Stimulated activated CD8-positive, alpha-beta memory T cell treated with anti-CD3 and anti-CD28 coated beads, Interleukin-2, amount 100 ng/mL, for 1 hour (primary cell): ENCODE data around the gene PTPRN.

ENCODE experiments used
- DNase-seq, 2 donors: peaks; one replicate each; pipeline ENCODE4 v3.0.0-alpha.2; 2020; ENCODE audit warnings: low read depth in 2 of 2

Gene PTPRN

DNA sequence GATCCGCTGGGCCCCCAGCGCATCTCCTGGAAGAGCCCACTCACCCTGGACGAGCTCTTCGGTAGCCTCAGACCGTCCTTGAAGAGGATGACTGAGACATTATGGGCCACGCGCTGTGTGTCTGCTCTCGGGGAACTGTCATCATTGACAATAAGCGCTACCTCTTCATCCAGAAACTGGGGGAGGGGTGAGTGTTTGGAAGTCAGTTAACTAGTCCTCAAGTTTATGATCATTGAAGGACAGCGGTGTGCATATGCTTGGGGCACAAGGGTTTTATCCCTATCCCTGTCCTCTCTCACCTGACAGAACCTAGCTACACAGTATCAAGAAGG, 63.3 kb downstream of the PTPRN start:
- DNase-seq = no peak

DNA sequence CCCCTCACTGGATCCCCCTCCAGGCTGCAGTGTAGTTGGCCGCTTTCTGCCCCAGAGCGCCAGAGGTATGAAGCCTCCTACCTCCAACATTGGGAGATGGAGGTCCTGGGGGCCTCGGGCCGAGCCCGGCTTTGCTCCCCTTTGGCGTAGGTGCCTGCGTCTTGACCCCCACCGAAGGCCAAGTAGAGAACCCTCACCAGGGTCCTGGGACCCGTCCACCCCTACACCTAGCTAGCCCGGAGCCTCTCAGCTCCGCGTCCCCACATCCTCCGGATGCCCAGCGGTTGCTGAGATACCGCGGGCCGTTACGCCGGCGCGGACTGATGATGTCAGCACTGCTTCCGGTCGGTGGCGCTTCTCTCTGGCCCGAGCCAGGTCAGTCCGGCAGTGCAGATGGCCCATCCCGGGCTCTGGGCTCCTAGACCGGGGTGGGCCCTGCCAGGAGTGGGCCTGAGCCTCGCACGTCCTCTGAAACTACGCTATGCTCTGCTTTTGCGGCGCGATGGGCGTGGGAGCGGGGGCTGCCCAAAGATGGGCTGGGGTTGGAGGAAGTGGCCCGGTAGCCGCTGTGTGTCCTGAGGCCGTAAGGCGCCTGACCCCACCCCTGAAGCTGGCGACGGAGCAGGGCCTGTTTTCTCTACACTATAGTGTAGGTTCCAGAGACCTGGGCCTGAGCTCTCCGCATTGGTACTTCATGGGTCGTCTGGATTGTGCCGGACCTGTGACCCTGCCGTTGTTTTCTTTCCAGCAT, 63.9 kb downstream of the PTPRN start, which contains the start of the genes GLB1L and STK16:
Gene GLB1L (minus strand): TSS at position 297 of the 751 bp plus-strand sequence. CDS start 1,871 bp downstream, outside the sequence.
Gene STK16 (plus strand): TSS at position 332 of the 751 bp plus-strand sequence. CDS start 521 bp downstream, outside the sequence.
- DNase-seq = peak; percentile 80 to 82

DNA sequence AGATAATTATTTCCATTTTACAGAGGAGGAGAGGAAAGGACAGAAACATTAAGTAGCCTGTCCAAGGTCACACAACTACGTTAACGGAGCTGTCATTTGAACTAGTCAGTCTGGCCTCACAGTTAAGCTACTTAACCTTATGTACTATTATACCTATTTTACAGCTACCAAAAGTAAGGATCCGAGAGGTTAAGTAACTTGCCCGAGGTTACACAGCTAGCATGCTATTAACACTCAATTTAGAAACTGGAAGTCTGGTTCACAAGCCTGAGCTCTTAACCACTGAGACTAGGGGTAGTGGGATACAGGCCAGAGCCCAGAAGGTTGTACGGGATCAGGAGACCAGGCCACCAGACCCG, 64.4 kb downstream of the PTPRN start:
- no peak for DNase-seq

DNA sequence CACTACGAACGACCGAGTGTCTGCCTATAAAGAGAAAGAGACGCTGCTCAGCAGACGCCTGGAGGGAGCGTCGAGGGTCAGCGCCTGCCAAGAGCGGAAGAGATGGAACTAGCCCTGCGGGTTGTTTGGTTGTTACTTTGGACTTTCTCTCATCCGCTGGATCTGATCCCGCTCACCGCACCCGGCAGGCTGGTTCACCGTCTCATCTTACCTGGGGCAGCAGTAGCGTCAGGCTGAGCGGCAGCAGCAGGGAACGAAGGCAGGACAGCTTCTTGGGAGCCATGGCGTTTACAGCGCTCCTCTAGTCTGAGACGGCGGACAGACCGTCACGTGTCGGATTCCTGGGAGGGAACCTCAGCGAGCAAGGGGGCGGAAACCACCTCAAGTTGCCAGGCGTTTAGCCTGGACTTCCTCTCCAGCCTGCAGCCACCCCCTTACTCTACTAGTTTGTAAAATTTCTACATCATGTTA, 65.9 kb downstream of the PTPRN start:
- DNase-seq = no peak
